ENCODE measurements around the gene NTHL1.

GRCh38 chr16:2025878-2026460 is 21.7 kb downstream of the NTHL1 start:
- no peak for TF ChIP-seq CTCF (conservative IDR thresholded peaks at IDR 0.05)
- TF ChIP-seq ZFX (IDR thresholded peaks at IDR 0.05): no peak
